HG03064 (cell line): Measurements from ENCODE around the gene SPATS2L.

Experiments used
- ATAC-seq: cut with Tn5 transposase; IDR thresholded peaks from one replicate; pipeline ENCODE4 v1.9.1; 2021; ENCODE audit warnings: low read depth; ENCODE audit not compliant: unreplicated experiment

Gene SPATS2L

GRCh38 chr2:200306196-200306930 is at the start of gene SPATS2L:
Gene SPATS2L (plus strand): TSS chr2:200306693. CDS start chr2:200389245, 82,552 bp downstream.
- peak; percentile 44 for ATAC-seq

DNA sequence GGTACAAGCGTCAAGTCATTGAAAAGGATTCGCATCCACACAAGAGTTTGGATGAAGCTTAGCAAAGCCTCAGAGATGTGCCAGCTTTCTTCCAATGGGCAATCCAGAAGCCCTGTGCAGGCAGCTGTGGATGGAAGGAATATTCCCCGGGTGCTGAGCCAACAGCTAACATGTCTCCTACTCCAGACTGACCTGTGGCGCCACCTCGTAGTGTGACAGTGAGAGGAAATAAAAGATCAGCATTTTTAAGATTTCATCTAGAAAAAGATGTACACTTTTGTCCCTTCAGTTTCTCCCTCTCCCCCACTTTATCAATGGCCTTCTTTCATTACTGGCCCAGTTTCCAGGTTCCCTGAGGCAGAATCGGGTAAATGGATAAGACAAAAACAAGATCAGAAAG is 48.9 kb upstream of the SPATS2L start:
- no peak for ATAC-seq

- ATAC-seq = no peak
These were observed 48.4 kb upstream of the SPATS2L start for GRCh38 chr2:200258081-200258480.

DNA sequence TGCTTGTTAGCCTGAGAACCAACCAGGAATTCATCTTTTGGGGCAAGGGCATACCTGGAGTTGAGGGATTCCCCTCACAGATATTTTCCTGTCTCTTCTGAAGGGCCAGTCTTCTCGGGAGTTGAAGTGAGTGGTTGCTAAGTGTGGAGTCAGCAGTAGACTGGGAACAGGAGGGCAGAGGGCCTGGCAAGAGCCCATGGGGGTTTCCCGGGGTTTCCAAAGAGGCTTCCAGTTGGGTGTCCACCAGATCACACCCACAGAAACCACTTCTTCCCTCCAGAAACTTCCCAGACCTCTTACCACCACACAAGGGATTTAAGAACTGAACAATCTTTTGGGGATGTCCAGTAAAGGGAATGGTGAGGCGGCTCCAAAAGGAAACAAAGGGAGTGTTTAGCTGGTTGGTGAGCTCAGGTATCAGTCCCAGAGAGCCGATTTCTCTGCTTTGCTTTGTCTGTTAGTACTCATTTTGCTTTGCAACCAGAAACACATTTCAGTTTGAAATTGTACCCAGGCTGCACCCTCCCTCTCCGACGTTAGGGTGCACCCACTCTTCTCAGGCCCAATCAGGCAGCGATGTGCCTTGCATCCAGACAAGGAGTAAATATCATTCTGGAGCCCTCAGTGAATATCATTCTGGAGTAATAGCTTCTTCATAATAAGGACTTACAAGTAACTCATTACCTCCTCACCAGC is 47.5 kb upstream of the SPATS2L start:
- no peak for ATAC-seq

DNA sequence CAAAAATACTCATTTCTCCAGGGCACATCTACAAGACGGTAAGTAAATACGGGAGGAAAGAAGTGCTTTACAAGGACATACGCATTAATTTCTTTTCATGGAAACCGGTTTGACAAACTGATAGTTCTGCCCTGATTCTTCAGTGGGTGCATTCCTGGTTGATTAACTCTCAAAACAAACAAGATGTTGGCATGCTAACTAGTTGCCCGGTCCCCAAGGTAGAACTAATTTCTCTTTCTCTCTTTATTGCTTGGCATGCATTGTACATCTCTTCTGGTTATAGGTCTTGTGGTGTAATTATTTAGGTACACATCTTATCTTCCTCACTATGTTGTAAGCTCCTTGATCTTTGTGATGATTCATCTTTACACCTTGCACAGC is 46.9 kb upstream of the SPATS2L start:
- no peak for ATAC-seq

GRCh38 chr2:200262047-200262446 is 44.4 kb upstream of the SPATS2L start:
- no peak for ATAC-seq

DNA sequence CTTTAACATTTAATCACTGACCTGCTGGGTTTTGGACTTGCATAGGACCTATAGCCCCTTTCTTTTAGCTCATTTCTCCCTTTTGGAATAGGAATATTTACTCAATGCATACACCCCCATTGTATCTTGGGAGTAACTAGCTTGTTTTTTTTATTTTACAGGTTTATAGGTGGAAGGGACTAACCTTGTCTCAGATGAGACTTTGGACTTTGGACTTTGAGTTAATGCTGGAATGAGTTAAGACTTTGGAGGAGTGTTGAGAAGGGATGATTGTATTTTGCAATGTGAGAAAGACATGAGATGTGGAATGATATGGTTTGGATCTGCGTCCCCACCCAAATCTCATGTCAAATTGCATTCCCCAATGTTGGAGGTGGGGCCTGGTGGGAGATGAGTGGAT is 43.2 kb upstream of the SPATS2L start:
- ATAC-seq = no peak

DNA sequence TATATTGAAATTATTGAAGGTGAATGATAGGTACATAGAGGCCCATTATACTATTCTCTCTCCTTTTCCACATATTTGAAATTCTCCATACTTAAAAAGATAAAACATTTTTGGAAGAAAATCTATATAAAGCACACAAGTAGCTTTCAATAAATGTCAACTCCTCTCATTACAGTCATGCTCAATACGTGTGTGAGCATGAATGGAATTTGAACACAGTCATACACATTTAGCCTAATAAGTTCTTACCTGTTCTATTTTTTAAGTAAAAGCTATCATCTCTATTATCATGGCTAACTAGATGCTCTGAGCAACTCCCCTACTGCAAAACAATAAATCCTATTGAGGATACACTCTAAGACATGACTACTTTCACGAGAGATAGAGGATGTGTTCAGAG is 41.9 kb upstream of the SPATS2L start:
- ATAC-seq = no peak

- ATAC-seq = no peak
These were observed 40.1 kb upstream of the SPATS2L start for GRCh38 chr2:200266406-200266805.

DNA sequence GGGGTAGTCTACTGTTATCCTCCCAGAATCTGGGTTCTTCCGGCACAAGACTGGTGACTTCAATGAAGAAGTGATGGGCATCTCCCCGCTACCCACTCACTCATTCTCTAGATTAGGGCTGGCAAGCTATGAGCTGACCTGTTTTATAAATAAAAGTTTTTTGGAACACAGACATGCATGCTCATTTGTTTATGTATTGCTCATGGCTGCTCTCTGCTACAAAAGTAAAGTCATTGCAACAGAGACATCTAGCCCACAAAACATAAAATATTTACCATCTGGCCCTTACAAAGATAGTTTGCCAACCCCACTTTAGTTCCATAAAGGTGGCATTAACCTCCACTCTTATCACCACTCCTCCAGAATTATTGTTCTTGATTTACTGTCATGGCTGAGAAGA is 39.1 kb upstream of the SPATS2L start:
- no peak for ATAC-seq

- ATAC-seq = no peak
These were observed 35.8 kb upstream of the SPATS2L start for GRCh38 chr2:200270732-200271131.

GRCh38 chr2:200272320-200272719 is 34.2 kb upstream of the SPATS2L start:
- no peak for ATAC-seq

GRCh38 chr2:200274116-200275075 is 32.1 kb upstream of the SPATS2L start:
- ATAC-seq = no peak

GRCh38 chr2:200275295-200276013 is 31.0 kb upstream of the SPATS2L start:
- no peak for ATAC-seq

DNA sequence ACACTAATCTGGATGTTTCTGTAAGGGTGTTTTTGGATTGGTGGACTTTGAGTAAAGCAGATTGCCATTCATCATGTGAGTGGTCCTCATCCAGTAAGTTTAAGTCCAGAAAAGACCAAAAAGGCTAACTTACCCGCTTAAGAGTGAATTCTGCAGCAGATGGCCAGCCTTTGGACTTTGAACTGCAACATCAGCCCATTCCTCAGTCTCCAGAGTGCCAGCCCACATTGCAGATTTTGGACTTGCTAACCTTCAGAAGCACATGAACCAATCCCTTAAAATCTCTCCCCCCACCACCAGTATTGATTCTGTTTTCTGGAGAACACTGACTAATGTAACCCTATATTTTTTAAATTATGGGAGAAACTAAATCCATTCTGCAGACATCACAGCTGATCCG is 30.0 kb upstream of the SPATS2L start:
- ATAC-seq = no peak

DNA sequence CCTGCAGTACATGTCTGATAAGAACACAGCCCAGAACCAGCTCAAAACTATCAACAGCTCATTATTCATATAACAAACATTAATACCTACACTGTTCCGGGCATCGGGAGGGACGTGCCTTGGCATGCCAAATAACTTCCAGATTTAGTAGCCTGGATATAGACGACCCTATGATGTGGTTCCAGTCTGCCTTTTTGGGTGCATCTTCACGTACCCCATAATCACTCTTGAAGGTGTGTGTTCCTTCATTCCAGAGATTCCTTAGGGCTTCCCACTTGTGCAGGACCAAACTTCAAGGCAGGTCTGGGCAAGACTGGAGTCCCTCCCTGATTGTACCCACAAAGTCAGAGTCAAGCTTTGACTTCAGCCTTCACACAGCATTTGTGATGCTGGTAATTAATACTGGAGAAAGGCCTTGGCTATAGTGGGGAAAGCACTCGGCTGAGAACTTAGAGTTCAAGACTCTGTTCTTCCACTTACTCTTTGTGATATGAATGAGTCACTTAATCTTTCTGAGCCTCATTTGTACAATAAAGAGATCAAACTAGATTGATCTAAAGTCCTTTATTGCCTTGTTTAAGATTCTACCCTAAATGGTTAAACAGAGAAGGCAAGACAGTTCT is 27.7 kb upstream of the SPATS2L start:
- no peak for ATAC-seq

DNA sequence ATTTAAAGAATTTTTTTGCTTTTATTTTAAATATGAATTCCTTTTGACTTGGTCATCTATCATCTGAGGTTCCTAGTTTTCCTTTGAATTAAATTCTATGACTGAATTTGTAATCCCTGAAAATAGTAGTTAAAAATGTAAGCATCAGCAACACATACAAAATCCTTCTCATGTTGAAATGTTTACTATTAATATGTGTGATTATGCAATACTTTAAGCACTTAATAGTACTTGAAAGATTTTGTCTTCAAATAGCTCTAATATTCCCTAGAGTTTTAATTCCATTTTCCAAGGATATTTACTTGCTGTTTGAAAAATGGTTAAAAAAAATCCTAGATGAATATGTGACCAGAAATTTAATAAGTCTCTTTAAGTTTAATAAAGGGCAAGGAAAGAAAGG is 26.6 kb upstream of the SPATS2L start:
- ATAC-seq = no peak

DNA sequence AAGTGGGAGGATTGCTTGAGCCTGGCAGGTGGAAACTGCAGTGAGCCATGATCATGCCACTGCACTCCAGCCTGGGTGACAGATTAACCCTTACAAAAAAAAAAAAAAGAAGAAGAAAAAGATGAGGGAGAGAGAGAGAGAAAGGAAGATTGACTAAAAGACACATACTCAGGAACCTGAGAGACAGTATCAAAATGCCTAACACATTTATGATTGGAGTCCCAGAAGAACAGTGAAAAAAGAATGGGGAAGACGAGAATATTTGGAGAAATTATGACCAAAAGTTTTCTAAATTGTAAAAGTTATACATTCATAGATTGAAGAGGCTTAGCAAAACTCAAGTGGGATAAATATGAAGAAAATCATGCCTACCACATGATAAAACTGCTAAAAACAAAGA is 19.9 kb upstream of the SPATS2L start:
- ATAC-seq = no peak

GRCh38 chr2:200288670-200289429 is 17.6 kb upstream of the SPATS2L start:
- no peak for ATAC-seq
